AG09319 (cell line): ENCODE results near the gene DOK5.

Source experiments
- DNase-seq: peaks from one replicate; pipeline ENCODE4 v3.0.0-alpha.2; 2010; ENCODE audit warnings: low read depth; ENCODE audit errors: extremely low read depth
- TF ChIP-seq, protein P1 (sequence below): IDR thresholded peaks from 2 replicates; pipeline ENCODE4 v1.5.1; 2011; ENCODE audit warnings: low read depth, mild to moderate bottlenecking, inconsistent platforms, low read length, moderate library complexity

Gene DOK5

DNA sequence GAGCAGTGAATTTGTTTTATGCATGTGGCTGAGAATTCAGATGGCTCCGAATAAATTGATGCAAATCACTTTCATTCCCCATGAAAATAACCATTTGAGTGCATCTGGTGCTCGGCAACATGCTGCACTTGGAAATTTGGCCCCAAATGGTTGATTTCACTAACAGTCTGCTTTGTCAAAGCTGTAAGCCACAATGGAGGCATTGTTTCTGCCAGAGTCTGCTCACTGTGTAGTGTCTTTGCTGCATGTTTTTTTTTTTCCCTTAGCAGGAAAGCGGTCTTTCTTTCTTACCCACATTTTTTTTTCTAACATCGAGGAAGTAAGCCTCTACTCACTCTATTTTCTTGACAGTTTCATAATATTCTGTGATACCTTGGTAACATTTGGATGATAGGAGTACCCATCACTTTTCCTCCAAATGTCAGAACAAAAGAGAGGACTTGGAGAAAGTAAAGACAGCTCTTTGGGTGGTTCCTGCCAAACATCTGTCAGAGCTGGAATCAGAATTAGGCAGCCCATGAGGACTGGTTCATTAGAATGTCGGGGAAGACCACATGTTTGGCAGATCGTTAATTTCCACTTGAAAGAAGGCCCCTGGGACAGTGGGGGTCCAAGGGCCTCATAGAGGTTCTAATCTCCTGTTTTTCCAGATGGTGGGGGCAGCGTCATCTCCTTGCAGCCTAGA is 149.5 kb downstream of the DOK5 start:
- TF ChIP-seq, protein P1, sequence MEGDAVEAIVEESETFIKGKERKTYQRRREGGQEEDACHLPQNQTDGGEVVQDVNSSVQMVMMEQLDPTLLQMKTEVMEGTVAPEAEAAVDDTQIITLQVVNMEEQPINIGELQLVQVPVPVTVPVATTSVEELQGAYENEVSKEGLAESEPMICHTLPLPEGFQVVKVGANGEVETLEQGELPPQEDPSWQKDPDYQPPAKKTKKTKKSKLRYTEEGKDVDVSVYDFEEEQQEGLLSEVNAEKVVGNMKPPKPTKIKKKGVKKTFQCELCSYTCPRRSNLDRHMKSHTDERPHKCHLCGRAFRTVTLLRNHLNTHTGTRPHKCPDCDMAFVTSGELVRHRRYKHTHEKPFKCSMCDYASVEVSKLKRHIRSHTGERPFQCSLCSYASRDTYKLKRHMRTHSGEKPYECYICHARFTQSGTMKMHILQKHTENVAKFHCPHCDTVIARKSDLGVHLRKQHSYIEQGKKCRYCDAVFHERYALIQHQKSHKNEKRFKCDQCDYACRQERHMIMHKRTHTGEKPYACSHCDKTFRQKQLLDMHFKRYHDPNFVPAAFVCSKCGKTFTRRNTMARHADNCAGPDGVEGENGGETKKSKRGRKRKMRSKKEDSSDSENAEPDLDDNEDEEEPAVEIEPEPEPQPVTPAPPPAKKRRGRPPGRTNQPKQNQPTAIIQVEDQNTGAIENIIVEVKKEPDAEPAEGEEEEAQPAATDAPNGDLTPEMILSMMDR, result no peak
- no peak for DNase-seq

DNA sequence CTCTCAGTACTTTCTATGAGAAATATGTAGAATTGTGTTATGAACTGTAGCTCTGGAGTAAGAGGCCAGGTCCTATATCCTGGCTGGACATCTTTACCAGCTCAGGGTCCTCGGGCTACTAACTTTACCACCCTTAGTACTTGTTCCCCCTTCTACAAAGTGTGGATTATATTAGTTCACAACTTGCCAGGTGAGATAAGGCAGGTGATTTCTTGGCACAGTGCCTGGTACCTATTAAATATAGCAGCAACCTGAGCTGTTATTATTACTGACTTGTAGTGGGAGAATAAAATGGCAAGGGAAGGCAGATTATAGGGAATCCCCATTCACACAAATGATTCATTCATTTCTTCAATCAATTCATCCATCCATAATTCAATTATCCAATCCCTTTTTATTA is 150.1 kb downstream of the DOK5 start:
- TF ChIP-seq, protein P1, result no peak
- DNase-seq, result no peak

DNA sequence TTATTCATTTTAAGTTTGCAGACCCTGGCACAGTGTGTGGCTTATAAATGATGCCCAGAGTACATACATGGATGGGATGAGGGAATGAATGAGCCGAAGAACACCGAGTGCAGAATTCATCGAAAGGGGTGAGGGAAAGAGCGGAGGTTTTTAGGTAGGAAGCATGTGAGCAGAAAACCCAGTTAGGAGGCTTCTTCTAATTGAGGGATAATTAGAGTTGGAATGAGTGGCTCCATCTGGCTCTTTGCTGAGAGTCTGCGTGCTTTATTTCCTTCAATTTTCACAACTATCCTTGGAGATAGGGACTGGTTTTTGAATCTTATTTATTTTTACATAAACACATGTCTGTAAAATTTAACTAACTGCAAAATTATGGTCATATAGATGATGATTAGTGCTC is 150.7 kb downstream of the DOK5 start:
- no peak for DNase-seq
- TF ChIP-seq, protein P1, result no peak

DNA sequence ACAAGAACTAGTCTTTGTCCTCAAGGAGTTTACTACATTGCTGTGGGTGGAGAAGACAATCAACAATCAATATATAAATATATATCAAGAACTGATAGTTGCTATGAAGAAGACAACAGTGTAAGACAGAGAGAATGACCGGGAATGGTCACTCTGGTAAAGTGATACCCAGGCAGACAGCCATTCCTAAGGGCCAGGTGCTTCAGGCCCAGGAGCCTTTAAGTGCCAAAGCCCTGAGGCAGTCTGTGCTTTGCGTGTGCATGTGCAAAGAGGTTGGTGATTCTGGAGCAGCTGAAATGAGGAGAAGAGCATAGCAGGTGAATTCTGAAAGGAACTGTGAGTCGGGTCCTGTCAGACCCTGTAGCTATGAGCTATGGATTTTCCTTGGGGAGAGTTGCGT is 154.2 kb downstream of the DOK5 start:
- TF ChIP-seq, protein P1, result no peak

DNA sequence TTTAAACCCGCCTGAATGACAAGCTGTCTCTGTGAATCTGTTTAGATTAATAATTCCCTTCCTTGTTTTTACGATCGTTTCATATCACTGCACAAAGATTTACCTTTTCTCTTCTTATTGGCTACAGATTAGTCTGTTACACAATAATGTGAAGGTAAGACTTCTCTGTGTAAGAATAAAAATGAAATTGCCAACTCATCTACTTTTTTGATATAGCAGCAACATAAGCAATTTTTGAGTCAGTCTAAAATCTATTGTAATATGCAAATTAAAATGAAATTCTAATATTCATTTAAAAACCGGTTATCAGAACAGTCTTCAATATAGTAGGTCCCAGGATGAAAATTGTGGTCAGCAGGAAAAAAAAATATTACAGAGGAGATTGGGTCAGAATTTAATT is 155.2 kb downstream of the DOK5 start:
- TF ChIP-seq, protein P1, result no peak
- no peak for DNase-seq

More for the DNA sequence above, 154.2 kb downstream of the DOK5 start:
- DNase-seq, result no peak

DNA sequence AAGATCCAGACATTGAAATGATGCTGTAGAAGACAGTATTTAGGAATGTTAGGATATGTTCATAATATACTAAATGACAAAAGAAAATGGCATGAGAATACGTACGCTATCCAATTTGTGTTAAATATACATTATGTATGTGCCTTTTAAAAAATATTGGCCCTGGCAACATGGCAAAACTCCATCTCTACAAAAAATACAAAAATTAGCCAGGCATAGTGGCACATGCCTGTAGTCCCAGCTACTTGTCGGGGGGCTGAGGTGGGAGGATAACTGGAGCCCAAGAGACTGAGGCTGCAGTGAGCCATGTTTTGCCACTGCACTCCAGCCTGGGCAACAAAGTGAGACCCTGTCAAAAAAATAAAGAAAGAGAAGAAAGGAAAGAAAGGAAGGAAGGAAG is 155.7 kb downstream of the DOK5 start:
- TF ChIP-seq, protein P1, result no peak
- no peak for DNase-seq

DNA sequence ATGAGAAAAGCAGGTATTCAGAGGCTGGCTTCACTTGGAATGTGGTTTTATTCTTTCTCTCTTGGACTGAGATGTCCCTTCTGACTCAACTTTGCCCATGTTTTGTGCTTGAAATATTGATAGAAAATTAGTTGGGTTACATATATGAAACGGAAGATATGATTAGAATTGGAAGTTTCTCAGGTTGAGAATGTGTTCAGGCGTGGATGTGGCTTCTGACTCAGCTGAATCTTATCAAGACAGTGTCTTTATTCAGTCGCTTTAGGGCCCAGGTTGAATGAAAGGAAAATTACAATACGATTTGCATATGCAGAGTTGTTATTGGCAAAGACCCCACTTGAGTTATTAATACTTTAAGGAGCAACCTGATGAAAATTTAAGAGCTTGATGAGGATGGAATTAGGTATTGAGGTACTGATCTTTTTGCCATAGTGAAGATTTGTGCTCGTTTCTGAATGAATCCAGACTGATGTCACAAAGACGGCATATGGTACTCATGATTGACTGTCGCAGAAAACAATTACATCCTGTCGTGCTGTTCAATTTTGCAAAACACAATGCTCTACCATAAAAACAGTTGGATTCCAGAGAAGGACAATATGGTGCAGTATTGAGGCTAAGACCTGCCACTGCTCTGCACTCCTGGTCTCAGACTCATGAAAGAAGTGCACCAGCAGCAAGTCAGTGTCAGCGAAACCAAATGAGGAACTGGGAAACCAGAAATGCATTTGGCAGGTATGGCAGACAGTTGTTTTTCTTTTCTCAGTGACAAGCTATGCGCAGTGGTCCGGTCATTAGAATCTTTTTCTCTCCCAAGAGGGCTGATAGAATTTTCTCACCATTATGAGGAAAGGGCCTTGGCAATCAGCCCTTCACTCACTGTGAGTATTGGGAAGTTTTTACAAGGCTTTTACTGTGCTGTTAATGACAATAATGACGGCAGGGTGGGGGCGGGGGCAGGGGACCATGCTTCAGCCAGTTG is 158.3 kb downstream of the DOK5 start:
- TF ChIP-seq, protein P1, result no peak
- no peak for DNase-seq
